H1 (cell line): ENCODE measurements around the gene OVCH1. TPM values are rescaled to one million over a fixed set of nuclear protein-coding genes. Genes with fewer than 3 reads are reported as not detected.

Experiments
- CTCF ChIA-PET: fragments of 300-600 bp; sonication (Branson Sonifier 250); formaldehyde crosslinking; loops from one replicate; lab custom pipeline; 2021; ENCODE audit not compliant: partially characterized antibody; lab: Charles Lee
- POLR2A ChIA-PET: fragments of 300-600 bp; sonication (Branson Sonifier 250); formaldehyde crosslinking; loops from one replicate; lab custom pipeline; 2021; ENCODE audit warnings: inconsistent platforms; ENCODE audit not compliant: partially characterized antibody; lab: Charles Lee
- DNase-seq, 2 experiments: peaks; one replicate each; pipeline versions ENCODE4 v3.0.0 to v3.0.0-alpha.2; 2010 to 2022; ENCODE audit warnings: low spot score in 2 of 2, low read depth in 1 of 2, mixed read lengths in 1 of 2
- FAIRE-seq: peaks from 2 replicates; lab custom pipeline; 2011; peaks lifted over from hg19 to GRCh38; lab: Jason Lieb, UNC
- H2AFZ ChIP-seq: 2 replicates; pipeline ENCODE4 v1.8.1; 2012; ENCODE audit warnings: low read length, inconsistent platforms
- H2AK5ac ChIP-seq: 2 replicates; pipeline ENCODE4 v1.6.1; 2013; ENCODE audit warnings: low read depth, low read length
- H2BK120ac ChIP-seq: replicated peaks from 2 replicates; pipeline ENCODE3; 2013; ENCODE audit warnings: low read depth, low read length, inconsistent platforms
- H2BK12ac ChIP-seq: 2 replicates; pipeline ENCODE4 v1.6.1; 2013; ENCODE audit warnings: low read depth, low read length
- H2BK15ac ChIP-seq: 2 replicates; pipeline ENCODE4 v1.6.1; 2013; ENCODE audit warnings: low read length
- H2BK20ac ChIP-seq: 2 replicates; pipeline ENCODE4 v1.6.1; 2013; ENCODE audit warnings: low read length
- H2BK5ac ChIP-seq: 2 replicates; pipeline ENCODE4 v1.6.1; 2013; ENCODE audit warnings: low read depth, low read length
- H3K14ac ChIP-seq: 2 replicates; pipeline ENCODE4 v1.6.1; 2013; ENCODE audit warnings: inconsistent platforms; ENCODE audit not compliant: insufficient read length
- H3K18ac ChIP-seq: 2 replicates; pipeline ENCODE4 v1.6.1; 2013; ENCODE audit warnings: low read length; ENCODE audit errors: extremely low read depth
- H3K23ac ChIP-seq: 2 replicates; pipeline ENCODE4 v1.6.1; 2013; ENCODE audit warnings: inconsistent platforms; ENCODE audit not compliant: insufficient read length
- H3K23me2 ChIP-seq: 2 replicates; pipeline ENCODE4 v1.6.1; 2013; ENCODE audit warnings: low read depth, low read length
- H3K27ac ChIP-seq: 2 replicates; pipeline ENCODE4 v1.6.1; 2011; ENCODE audit warnings: low read depth, low read length, inconsistent platforms
- H3K27me3 ChIP-seq, 4 experiments: replicated peaks in 1 of 4; 1 replicate in 1 of 4; 2 replicates in 3 of 4; pipeline versions ENCODE4 v1.6.1 to v1.8.1; 2011 to 2013; ENCODE audit warnings: low read length in 3 of 4, mild to moderate bottlenecking in 3 of 4, inconsistent platforms in 2 of 4, mixed read lengths in 2 of 4, moderate library complexity in 1 of 4; ENCODE audit not compliant: control insufficient read depth in 3 of 4, insufficient read depth in 3 of 4; ENCODE audit errors: extremely low read depth in 1 of 4
- H3K36me3 ChIP-seq, 4 experiments: 2 replicates each; pipeline versions ENCODE4 v1.6.1 to v1.8.1; 2011 to 2013; ENCODE audit warnings: mild to moderate bottlenecking in 4 of 4, low read length in 3 of 4, moderate library complexity in 2 of 4, control low read depth in 1 of 4, inconsistent platforms in 1 of 4; ENCODE audit not compliant: insufficient read depth in 4 of 4, control insufficient read depth in 2 of 4
- H3K4ac ChIP-seq: replicated peaks from 2 replicates; pipeline ENCODE3; 2013; ENCODE audit warnings: low read length, low read depth, mixed read lengths, inconsistent platforms; ENCODE audit not compliant: insufficient read length
- H3K4me1 ChIP-seq, 4 experiments: replicated peaks in 1 of 4; 1 replicate in 1 of 4; 2 replicates in 3 of 4; pipeline versions ENCODE4 v1.6.1 to v1.8.1; 2011 to 2013; ENCODE audit warnings: low read length in 3 of 4, inconsistent platforms in 2 of 4, mixed read lengths in 1 of 4; ENCODE audit not compliant: insufficient read depth in 4 of 4, control insufficient read depth in 3 of 4
- H3K4me2 ChIP-seq, 2 experiments: 2 replicates each; pipeline versions ENCODE4 v1.6.1 to v1.8.1; 2011 to 2013; ENCODE audit warnings: low read depth in 2 of 2, low read length in 2 of 2, control low read depth in 1 of 2, inconsistent platforms in 1 of 2, mild to moderate bottlenecking in 1 of 2; ENCODE audit not compliant: insufficient read depth in 1 of 2
- H3K4me3 ChIP-seq, 4 experiments: fragments of 200-600, 300-600 bp in 1 of 4; sonication (generic), shearing (Covaris generic), sonication (Bioruptor Twin) in 1 of 4; 2 replicates each; pipeline versions ENCODE4 v1.5.1 to v1.8.1; 2011 to 2016; ENCODE audit warnings: low read length in 4 of 4, low read depth in 3 of 4, control low read depth in 2 of 4, inconsistent platforms in 2 of 4, mild to moderate bottlenecking in 2 of 4, mixed read lengths in 1 of 4, moderate library complexity in 1 of 4; ENCODE audit not compliant: insufficient read depth in 2 of 4; ENCODE audit errors: extremely low read depth in 1 of 4
- H3K56ac ChIP-seq: replicated peaks from 2 replicates; pipeline ENCODE3; 2013; ENCODE audit warnings: low read depth, mild to moderate bottlenecking, mixed read lengths, low read length, inconsistent platforms; ENCODE audit not compliant: insufficient read length
- H3K79me1 ChIP-seq: 2 replicates; pipeline ENCODE4 v1.6.1; 2013; ENCODE audit warnings: low read depth, low read length, control low read depth
- H3K79me2 ChIP-seq, 2 experiments: 2 replicates each; pipeline versions ENCODE4 v1.6.1 to v1.8.1; 2012 to 2013; ENCODE audit warnings: low read length in 2 of 2, mild to moderate bottlenecking in 2 of 2, inconsistent platforms in 1 of 2; ENCODE audit not compliant: insufficient read depth in 2 of 2, control insufficient read depth in 1 of 2
- H3K9ac ChIP-seq, 4 experiments: replicated peaks in 1 of 4; 1 replicate in 1 of 4; 2 replicates in 3 of 4; pipeline versions ENCODE4 v1.6.1 to v1.8.1; 2011 to 2013; ENCODE audit warnings: low read depth in 3 of 4, low read length in 3 of 4, control low read depth in 2 of 4, mild to moderate bottlenecking in 2 of 4, moderate library complexity in 2 of 4, inconsistent platforms in 1 of 4; ENCODE audit errors: extremely low read depth in 1 of 4
- H3K9me3 ChIP-seq, 2 experiments: 2 replicates each; pipeline versions ENCODE4 v1.6.1 to v1.8.1; 2012 to 2013; ENCODE audit warnings: mild to moderate bottlenecking in 2 of 2, moderate library complexity in 2 of 2, control low read depth in 1 of 2, inconsistent platforms in 1 of 2, low read depth in 1 of 2, low read length in 1 of 2, mixed read lengths in 1 of 2; ENCODE audit not compliant: insufficient read depth in 2 of 2
- H4K20me1 ChIP-seq, 2 experiments: replicated peaks in 1 of 2; 2 replicates each; pipeline versions ENCODE3 to v1.8.1; 2011 to 2013; ENCODE audit warnings: inconsistent platforms in 2 of 2, low read length in 2 of 2, mild to moderate bottlenecking in 1 of 2; ENCODE audit not compliant: insufficient read depth in 2 of 2, control insufficient read depth in 1 of 2
- H4K5ac ChIP-seq: 2 replicates; pipeline ENCODE4 v1.6.1; 2013; ENCODE audit warnings: low read length, low read depth, mixed read lengths, inconsistent platforms; ENCODE audit not compliant: insufficient read length
- H4K8ac ChIP-seq: 2 replicates; pipeline ENCODE4 v1.8.0; 2013; ENCODE audit warnings: mild to moderate bottlenecking, moderate library complexity, low read length, inconsistent platforms; ENCODE audit not compliant: insufficient read depth; ENCODE audit errors: extremely low read depth
- H4K91ac ChIP-seq: replicated peaks from 2 replicates; pipeline ENCODE3; 2013; ENCODE audit warnings: low read length, mixed read lengths, inconsistent platforms; ENCODE audit not compliant: insufficient read length
- CBX5 ChIP-seq: fragments of 300-800, 300-1000 bp; sonication (generic); IDR thresholded peaks from 2 replicates; pipeline ENCODE4 v1.7.1; 2016; ENCODE audit warnings: antibody characterized with exemption, low read length, low read depth
- CHD2 ChIP-seq: IDR thresholded peaks from 2 replicates; pipeline ENCODE4 v1.6.1; 2012; ENCODE audit warnings: low read length, improper control_type of control experiment
- POLR2AphosphoS5 ChIP-seq: IDR thresholded peaks from 2 replicates; pipeline ENCODE4 v1.6.1; 2011; ENCODE audit warnings: low read depth, low read length
- RXRA ChIP-seq: IDR thresholded peaks from 2 replicates; pipeline ENCODE4 v1.6.1; 2011; ENCODE audit warnings: low read depth, mild to moderate bottlenecking, low read length, moderate library complexity; ENCODE audit not compliant: insufficient read depth
- WGBS, 2 experiments: shearing (Covaris generic) in 1 of 2; methylation state at CpG; one replicate each; pipeline versions ENCODE4 v1.1.6 to v1.1.7; 2013 to 2015; ENCODE audit warnings: low lambda C conversion rate in 2 of 2, mixed read lengths in 2 of 2, inconsistent platforms in 1 of 2, low coverage in 1 of 2, missing lambda C conversion rate in 1 of 2; ENCODE audit not compliant: insufficient replicate concordance in 2 of 2, insufficient coverage in 1 of 2, insufficient read length in 1 of 2; ENCODE audit errors: extremely low coverage in 1 of 2, missing lambda C conversion rate in 1 of 2; 5-methylcytosine and 5-hydroxymethylcytosine counted together
- polyA plus RNA-seq, 7 experiments: library from polyadenylated mRNA; depleted of rRNA in 3 of 7; stranded (reverse) in 5 of 7; unstranded in 2 of 7; fragments of >200 nt in 5 of 7; fragments of 200-250 nt in 2 of 7; gene quantifications; 1 replicate in 5 of 7; 2 replicates in 1 of 7; 4 replicates in 1 of 7; pipeline versions ENCODE4 v1.2.1 to v1.2.3, GENCODE V29; 2011 to 2013; ENCODE audit warnings: missing spikeins in 2 of 7, mixed read lengths in 2 of 7
- total RNA-seq: library from RNA; stranded (reverse); fragmentation: NEBNext Ultra II Directional; extraction: Animal tissue kit (Norgen Biotek cat#: 25700); gene quantifications from 2 replicates; pipeline ENCODE4 v1.2.1, GENCODE V29; 2021

OVCH1 gene
- total and polyA plus RNA-seq, 2 of the 8 experiments (the other 6 are each of a cell fraction or from before 2014, with no cell fraction given) = 0.07 TPM; not detected in 1

DNA sequence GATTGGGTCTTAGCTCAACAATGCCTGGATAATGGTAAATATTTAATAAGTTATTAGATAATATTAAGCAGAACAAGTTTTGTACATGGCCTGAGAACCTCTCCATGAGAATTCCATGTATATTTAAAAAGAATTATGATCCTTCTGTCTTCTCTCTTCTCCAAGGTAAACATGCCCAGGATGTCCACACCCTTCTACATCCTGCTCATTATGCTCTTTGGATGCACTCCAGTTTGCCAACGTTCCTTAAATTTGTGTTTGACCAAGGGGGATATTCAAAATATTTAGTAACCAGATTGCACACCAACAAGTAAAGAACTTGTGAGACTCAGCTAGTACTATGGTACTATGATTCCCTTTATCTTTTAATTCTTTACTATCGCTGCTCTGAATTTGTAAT lies 71.8 kb downstream of the OVCH1 start:
- Histone ChIP-seq H4K20me1 (no peaks in the 10 kb centered on the region), H3K36me3 (no peaks in the 10 kb centered on the region), H4K91ac (no peak overlapping the region), H3K9ac (no peak overlapping the region), H3K4me3 (no peak overlapping the region), H3K79me2 (no peaks in the 10 kb centered on the region), H2BK5ac (no peak overlapping the region), H2AFZ (no peak overlapping the region), H2BK12ac (no peak overlapping the region), H3K23me2 (no peaks in the 10 kb centered on the region), H2BK120ac (no peak overlapping the region), H3K9me3 (peaks cover 3 to 7% of the 10 kb centered on the region in 2 experiments; a peak in 2 of 4 replicates), H3K27ac (no peak overlapping the region), H2BK15ac (no peak overlapping the region), H4K5ac (no peak overlapping the region), H3K79me1 (no peaks in the 10 kb centered on the region), H3K18ac (no peak overlapping the region), H3K4ac (no peak overlapping the region), H3K14ac (no peak overlapping the region), H2AK5ac (no peak overlapping the region), H3K23ac (no peak overlapping the region), H4K8ac (no peak overlapping the region), H3K27me3 (no peaks in the 10 kb centered on the region), H3K56ac (no peak overlapping the region), H2BK20ac (no peak overlapping the region), H3K4me2 (no peak overlapping the region), H3K4me1 (peaks cover 0 to 5% (median 0%) of the 10 kb centered on the region in 4 experiments; a peak in 1 of 7 replicates)
- DNase-seq = no peak
- TF ChIP-seq POLR2AphosphoS5 (no peak), CHD2 (no peak), CBX5 (no peak), RXRA (no peak)
- ChIA-PET POLR2A (no interaction called here), CTCF (interaction anchor here (0.9 kb wide), 1 partner anchor 27 kb away, joined by 3 read pairs; no protein-coding TSS in a partner anchor)
- 89% methylated on average over 2 of the region's 2 CpGs; no CpG with 5 or more reads in 1 of the 2 experiments for WGBS, 2 experiments
- FAIRE-seq = no peak
